ENCODE data around the gene B3GALT5.
A peak's percentile ranks its signal among the peaks of the same experiment; 100 is the strongest.

B3GALT5 gene

GRCh38 chr21:39648879-39649278 is 36.1 kb downstream of the B3GALT5 start:
- no peak for DNase-seq

GRCh38 chr21:39649526-39649925 is 36.8 kb downstream of the B3GALT5 start:
- no peak for DNase-seq

- no peak for DNase-seq
Measured at GRCh38 chr21:39650306-39650705, 37.6 kb downstream of the B3GALT5 start.

GRCh38 chr21:39650801-39651200 is 38.1 kb downstream of the B3GALT5 start:
- no peak for DNase-seq

- DNase-seq = no peak
Measured at GRCh38 chr21:39651206-39651605, 38.5 kb downstream of the B3GALT5 start.

GRCh38 chr21:39654951-39655350 is 42.2 kb downstream of the B3GALT5 start:
- no peak for DNase-seq

GRCh38 chr21:39655589-39655988 is 42.8 kb downstream of the B3GALT5 start:
- no peak for DNase-seq

GRCh38 chr21:39656209-39656608 is 43.5 kb downstream of the B3GALT5 start:
- no peak for DNase-seq

GRCh38 chr21:39657091-39657689 is 44.5 kb downstream of the B3GALT5 start:
- no peak for DNase-seq

- DNase-seq = no peak
Measured at GRCh38 chr21:39658066-39658465, 45.3 kb downstream of the B3GALT5 start.

GRCh38 chr21:39659070-39659815 is 46.5 kb downstream of the B3GALT5 start:
- no peak for DNase-seq

- peak; percentile 84 for DNase-seq
Measured at GRCh38 chr21:39660191-39660980, 47.6 kb downstream of the B3GALT5 start.

- no peak for DNase-seq
Measured at GRCh38 chr21:39661121-39661520, 48.4 kb downstream of the B3GALT5 start.

- no peak for DNase-seq
Measured at GRCh38 chr21:39661740-39662139, 49.0 kb downstream of the B3GALT5 start.

GRCh38 chr21:39662411-39662953 is 49.7 kb downstream of the B3GALT5 start:
- DNase-seq = no peak

GRCh38 chr21:39663066-39663465 is 50.3 kb downstream of the B3GALT5 start:
- DNase-seq = no peak

GRCh38 chr21:39663742-39664492 is 51.2 kb downstream of the B3GALT5 start:
- no peak for DNase-seq

GRCh38 chr21:39664586-39664985 is 51.8 kb downstream of the B3GALT5 start:
- DNase-seq = no peak

GRCh38 chr21:39666026-39666425 is 53.3 kb downstream of the B3GALT5 start:
- DNase-seq = no peak

GRCh38 chr21:39666681-39667315 is 54.1 kb downstream of the B3GALT5 start:
- DNase-seq = no peak

GRCh38 chr21:39667353-39667891 is 54.7 kb downstream of the B3GALT5 start:
- no peak for DNase-seq

- DNase-seq = no peak
Measured at GRCh38 chr21:39668369-39668768, 55.6 kb downstream of the B3GALT5 start.

Measured in NCI-H1105 (cell line).